Ishikawa (cell line): ENCODE data around the gene CDH13.

Experiments used
- TCF12 ChIP-seq: IDR thresholded peaks from 2 replicates; pipeline ENCODE4 v1.6.1; 2012; ENCODE audit warnings: low read depth
- TF ChIP-seq, protein P1 (sequence below): IDR thresholded peaks from 2 replicates; pipeline ENCODE4 v1.6.1; 2012; ENCODE audit warnings: low read depth, mild to moderate bottlenecking

DNA sequence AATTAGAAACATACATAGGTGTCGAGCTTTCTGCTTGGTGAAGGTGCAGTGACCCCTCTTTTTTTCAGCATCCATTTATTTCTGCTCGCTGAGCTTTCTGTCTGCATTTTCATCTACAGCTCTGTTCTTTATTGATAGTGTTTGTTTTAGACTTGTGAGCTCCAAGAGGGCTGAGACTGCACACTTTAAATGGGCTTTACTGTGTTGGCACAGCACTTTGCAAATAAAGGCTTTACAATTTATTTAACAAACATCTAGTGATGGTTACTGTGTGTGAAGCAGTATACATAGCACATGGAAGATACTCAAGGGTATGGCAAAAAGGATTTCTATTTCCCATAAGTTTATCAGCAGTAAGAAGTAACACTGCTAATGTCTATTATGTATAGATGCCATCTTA is 617.3 kb downstream of the CDH13 start:
- TF ChIP-seq TCF12, result no peak
- TF ChIP-seq, protein P1, sequence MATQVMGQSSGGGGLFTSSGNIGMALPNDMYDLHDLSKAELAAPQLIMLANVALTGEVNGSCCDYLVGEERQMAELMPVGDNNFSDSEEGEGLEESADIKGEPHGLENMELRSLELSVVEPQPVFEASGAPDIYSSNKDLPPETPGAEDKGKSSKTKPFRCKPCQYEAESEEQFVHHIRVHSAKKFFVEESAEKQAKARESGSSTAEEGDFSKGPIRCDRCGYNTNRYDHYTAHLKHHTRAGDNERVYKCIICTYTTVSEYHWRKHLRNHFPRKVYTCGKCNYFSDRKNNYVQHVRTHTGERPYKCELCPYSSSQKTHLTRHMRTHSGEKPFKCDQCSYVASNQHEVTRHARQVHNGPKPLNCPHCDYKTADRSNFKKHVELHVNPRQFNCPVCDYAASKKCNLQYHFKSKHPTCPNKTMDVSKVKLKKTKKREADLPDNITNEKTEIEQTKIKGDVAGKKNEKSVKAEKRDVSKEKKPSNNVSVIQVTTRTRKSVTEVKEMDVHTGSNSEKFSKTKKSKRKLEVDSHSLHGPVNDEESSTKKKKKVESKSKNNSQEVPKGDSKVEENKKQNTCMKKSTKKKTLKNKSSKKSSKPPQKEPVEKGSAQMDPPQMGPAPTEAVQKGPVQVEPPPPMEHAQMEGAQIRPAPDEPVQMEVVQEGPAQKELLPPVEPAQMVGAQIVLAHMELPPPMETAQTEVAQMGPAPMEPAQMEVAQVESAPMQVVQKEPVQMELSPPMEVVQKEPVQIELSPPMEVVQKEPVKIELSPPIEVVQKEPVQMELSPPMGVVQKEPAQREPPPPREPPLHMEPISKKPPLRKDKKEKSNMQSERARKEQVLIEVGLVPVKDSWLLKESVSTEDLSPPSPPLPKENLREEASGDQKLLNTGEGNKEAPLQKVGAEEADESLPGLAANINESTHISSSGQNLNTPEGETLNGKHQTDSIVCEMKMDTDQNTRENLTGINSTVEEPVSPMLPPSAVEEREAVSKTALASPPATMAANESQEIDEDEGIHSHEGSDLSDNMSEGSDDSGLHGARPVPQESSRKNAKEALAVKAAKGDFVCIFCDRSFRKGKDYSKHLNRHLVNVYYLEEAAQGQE, result no peak
